ENCODE results near the gene ST3GAL4.

The ST3GAL4 gene

GRCh38 chr11:126317432-126317755 lies 38.1 kb upstream of the ST3GAL4 start (continued):
- TF ChIP-seq, protein P1, sequence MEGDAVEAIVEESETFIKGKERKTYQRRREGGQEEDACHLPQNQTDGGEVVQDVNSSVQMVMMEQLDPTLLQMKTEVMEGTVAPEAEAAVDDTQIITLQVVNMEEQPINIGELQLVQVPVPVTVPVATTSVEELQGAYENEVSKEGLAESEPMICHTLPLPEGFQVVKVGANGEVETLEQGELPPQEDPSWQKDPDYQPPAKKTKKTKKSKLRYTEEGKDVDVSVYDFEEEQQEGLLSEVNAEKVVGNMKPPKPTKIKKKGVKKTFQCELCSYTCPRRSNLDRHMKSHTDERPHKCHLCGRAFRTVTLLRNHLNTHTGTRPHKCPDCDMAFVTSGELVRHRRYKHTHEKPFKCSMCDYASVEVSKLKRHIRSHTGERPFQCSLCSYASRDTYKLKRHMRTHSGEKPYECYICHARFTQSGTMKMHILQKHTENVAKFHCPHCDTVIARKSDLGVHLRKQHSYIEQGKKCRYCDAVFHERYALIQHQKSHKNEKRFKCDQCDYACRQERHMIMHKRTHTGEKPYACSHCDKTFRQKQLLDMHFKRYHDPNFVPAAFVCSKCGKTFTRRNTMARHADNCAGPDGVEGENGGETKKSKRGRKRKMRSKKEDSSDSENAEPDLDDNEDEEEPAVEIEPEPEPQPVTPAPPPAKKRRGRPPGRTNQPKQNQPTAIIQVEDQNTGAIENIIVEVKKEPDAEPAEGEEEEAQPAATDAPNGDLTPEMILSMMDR (tag by site-specific recombination; IDR thresholded peaks at IDR 0.05): no peak

GRCh38 chr11:126317756-126318573 lies 37.5 kb upstream of the ST3GAL4 start:
- H3K4me1 ChIP-seq (ENCODE audit: control insufficient read depth, insufficient read depth, low read length): peaks cover 9% of the 10 kb centered on the region
- peaks cover 0 to 3% of the 10 kb centered on the region in 2 experiments; a peak in 1 of 3 replicates for H3K36me3 ChIP-seq (ENCODE audit: control insufficient read depth in 2 of 2, insufficient read depth in 1 of 2, low read length in 2 of 2)
- no peak overlapping the region for H3K4me3 ChIP-seq (ENCODE audit: low read depth, low read length)
- peak overlapping the region; percentile 31; the same call in 1 of the 2 replicates for H3K27ac ChIP-seq (ENCODE audit: extremely low read depth, low read depth, low read length)
- POLR2A ChIA-PET: interaction anchor here (1.6 to 1.9 kb wide), 2 partner anchors 36 to 38 kb away, joined by 3 to 11 read pairs; partner anchors contain the start of gene ST3GAL4
- CTCF ChIA-PET: interaction anchor here (0.6 to 1.8 kb wide), 8 partner anchors 7 to 672 kb away, joined by 3 to 12 read pairs (median 4); partner anchors contain the start of gene DCPS
- H3K9me3 ChIP-seq (ENCODE audit: control insufficient read depth, insufficient read depth, low read depth, low read length): no peaks in the 10 kb centered on the region
- TF ChIP-seq ZNF629 (tag by site-specific recombination; IDR thresholded peaks at IDR 0.05): no peak
- TF ChIP-seq SP7 (tag by site-specific recombination; IDR thresholded peaks at IDR 0.05): peak; percentile 89
- TF ChIP-seq PRDM1 (tag by site-specific recombination; IDR thresholded peaks at IDR 0.05): peak; percentile 41; the same call in 1 of the 2 replicates
- peak; percentile 42; the same call in 1 of the 2 replicates for TF ChIP-seq GLIS1 (tag by site-specific recombination; IDR thresholded peaks at IDR 0.05)
- TF ChIP-seq ZNF792 (tag by site-specific recombination; IDR thresholded peaks at IDR 0.05): no peak
- TF ChIP-seq OSR2 (tag by site-specific recombination; IDR thresholded peaks at IDR 0.05): no peak
- peak; percentile 75 for TF ChIP-seq KLF1 (tag by site-specific recombination; IDR thresholded peaks at IDR 0.05)
- no peak for TF ChIP-seq ZNF76 (tag by site-specific recombination; IDR thresholded peaks at IDR 0.05; ENCODE audit: borderline replicate concordance, low read depth)
- TF ChIP-seq ZNF776 (tag by site-specific recombination; IDR thresholded peaks at IDR 0.05; ENCODE audit: borderline replicate concordance): no peak
- peak; percentile 40; the same call in 1 of the 2 replicates for TF ChIP-seq ZBTB17 (tag by site-specific recombination; IDR thresholded peaks at IDR 0.05)

GRCh38 chr11:126318574-126319373 lies 36.7 kb upstream of the ST3GAL4 start:
- peaks cover 0 to 3% of the 10 kb centered on the region in 2 experiments; a peak in 1 of 3 replicates for H3K36me3 ChIP-seq (ENCODE audit: control insufficient read depth in 2 of 2, insufficient read depth in 1 of 2, low read length in 2 of 2)
- no peak overlapping the region for H3K4me3 ChIP-seq (ENCODE audit: low read depth, low read length)
- POLR2A ChIA-PET: interaction anchor here (1.6 to 1.9 kb wide), 2 partner anchors 35 to 37 kb away, joined by 3 to 11 read pairs; partner anchors contain the start of gene ST3GAL4

More at GRCh38 chr11:126318574-126319373, 36.7 kb upstream of the ST3GAL4 start:
- Histone ChIP-seq H3K27ac (ENCODE audit: extremely low read depth, low read depth, low read length) (no peak overlapping the region), H3K4me1 (ENCODE audit: control insufficient read depth, insufficient read depth, low read length) (peaks cover 9% of the 10 kb centered on the region), H3K9me3 (ENCODE audit: control insufficient read depth, insufficient read depth, low read depth, low read length) (no peaks in the 10 kb centered on the region)
- TF ChIP-seq ZNF398 (tag by site-specific recombination; IDR thresholded peaks at IDR 0.05) (no peak), YY1 (tag by site-specific recombination; IDR thresholded peaks at IDR 0.05) (no peak), ZNF549 (tag by site-specific recombination; IDR thresholded peaks at IDR 0.05) (no peak), MYNN (tag by site-specific recombination; IDR thresholded peaks at IDR 0.05; ENCODE audit: borderline replicate concordance) (no peak), ZSCAN23 (tag by site-specific recombination; IDR thresholded peaks at IDR 0.05) (no peak), ZNF473 (tag by site-specific recombination; IDR thresholded peaks at IDR 0.05) (no peak), ZNF248 (tag by site-specific recombination; IDR thresholded peaks at IDR 0.05) (no peak), ZNF626 (tag by site-specific recombination; IDR thresholded peaks at IDR 0.05) (no peak)
- TF ChIP-seq, protein P2, sequence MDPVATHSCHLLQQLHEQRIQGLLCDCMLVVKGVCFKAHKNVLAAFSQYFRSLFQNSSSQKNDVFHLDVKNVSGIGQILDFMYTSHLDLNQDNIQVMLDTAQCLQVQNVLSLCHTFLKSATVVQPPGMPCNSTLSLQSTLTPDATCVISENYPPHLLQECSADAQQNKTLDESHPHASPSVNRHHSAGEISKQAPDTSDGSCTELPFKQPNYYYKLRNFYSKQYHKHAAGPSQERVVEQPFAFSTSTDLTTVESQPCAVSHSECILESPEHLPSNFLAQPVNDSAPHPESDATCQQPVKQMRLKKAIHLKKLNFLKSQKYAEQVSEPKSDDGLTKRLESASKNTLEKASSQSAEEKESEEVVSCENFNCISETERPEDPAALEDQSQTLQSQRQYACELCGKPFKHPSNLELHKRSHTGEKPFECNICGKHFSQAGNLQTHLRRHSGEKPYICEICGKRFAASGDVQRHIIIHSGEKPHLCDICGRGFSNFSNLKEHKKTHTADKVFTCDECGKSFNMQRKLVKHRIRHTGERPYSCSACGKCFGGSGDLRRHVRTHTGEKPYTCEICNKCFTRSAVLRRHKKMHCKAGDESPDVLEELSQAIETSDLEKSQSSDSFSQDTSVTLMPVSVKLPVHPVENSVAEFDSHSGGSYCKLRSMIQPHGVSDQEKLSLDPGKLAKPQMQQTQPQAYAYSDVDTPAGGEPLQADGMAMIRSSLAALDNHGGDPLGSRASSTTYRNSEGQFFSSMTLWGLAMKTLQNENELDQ (tag by site-specific recombination; IDR thresholded peaks at IDR 0.05; ENCODE audit: low read depth): no peak
- CTCF ChIA-PET: interaction anchor here (0.7 to 1.8 kb wide), 6 partner anchors 8 to 162 kb away, joined by 3 to 12 read pairs (median 4); partner anchors contain the start of gene DCPS
